ENCODE measurements around the gene FANCC.

Gene FANCC

GRCh38 chr9:95217936-95218335 is 99.6 kb downstream of the FANCC start:
- TF ChIP-seq, protein P1, sequence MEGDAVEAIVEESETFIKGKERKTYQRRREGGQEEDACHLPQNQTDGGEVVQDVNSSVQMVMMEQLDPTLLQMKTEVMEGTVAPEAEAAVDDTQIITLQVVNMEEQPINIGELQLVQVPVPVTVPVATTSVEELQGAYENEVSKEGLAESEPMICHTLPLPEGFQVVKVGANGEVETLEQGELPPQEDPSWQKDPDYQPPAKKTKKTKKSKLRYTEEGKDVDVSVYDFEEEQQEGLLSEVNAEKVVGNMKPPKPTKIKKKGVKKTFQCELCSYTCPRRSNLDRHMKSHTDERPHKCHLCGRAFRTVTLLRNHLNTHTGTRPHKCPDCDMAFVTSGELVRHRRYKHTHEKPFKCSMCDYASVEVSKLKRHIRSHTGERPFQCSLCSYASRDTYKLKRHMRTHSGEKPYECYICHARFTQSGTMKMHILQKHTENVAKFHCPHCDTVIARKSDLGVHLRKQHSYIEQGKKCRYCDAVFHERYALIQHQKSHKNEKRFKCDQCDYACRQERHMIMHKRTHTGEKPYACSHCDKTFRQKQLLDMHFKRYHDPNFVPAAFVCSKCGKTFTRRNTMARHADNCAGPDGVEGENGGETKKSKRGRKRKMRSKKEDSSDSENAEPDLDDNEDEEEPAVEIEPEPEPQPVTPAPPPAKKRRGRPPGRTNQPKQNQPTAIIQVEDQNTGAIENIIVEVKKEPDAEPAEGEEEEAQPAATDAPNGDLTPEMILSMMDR (IDR thresholded peaks at IDR 0.05; ENCODE audit: borderline replicate concordance, control extremely low read depth, extremely low read depth, insufficient read depth, missing control alignments), result no peak

GRCh38 chr9:95215336-95215898 is 102.1 kb downstream of the FANCC start:
- DNase-seq (ENCODE audit: low spot score), result no peak
- TF ChIP-seq, protein P1 (IDR thresholded peaks at IDR 0.05; ENCODE audit: borderline replicate concordance, control extremely low read depth, extremely low read depth, insufficient read depth, missing control alignments), result no peak
- in situ Hi-C loops (cut with MboI; ENCODE audit: low sequenced_read_pairs, unreplicated experiment), result no loop called here

More at GRCh38 chr9:95217936-95218335, 99.6 kb downstream of the FANCC start:
- no peak for DNase-seq (ENCODE audit: low spot score)
- in situ Hi-C loops (cut with MboI; ENCODE audit: low sequenced_read_pairs, unreplicated experiment), result no loop called here

- DNase-seq (ENCODE audit: low spot score), result no peak
- in situ Hi-C loops (cut with MboI; ENCODE audit: low sequenced_read_pairs, unreplicated experiment), result no loop called here
- TF ChIP-seq, protein P1 (IDR thresholded peaks at IDR 0.05; ENCODE audit: borderline replicate concordance, control extremely low read depth, extremely low read depth, insufficient read depth, missing control alignments), result no peak
Measured at GRCh38 chr9:95213117-95213516, 104.4 kb downstream of the FANCC start.

DNA sequence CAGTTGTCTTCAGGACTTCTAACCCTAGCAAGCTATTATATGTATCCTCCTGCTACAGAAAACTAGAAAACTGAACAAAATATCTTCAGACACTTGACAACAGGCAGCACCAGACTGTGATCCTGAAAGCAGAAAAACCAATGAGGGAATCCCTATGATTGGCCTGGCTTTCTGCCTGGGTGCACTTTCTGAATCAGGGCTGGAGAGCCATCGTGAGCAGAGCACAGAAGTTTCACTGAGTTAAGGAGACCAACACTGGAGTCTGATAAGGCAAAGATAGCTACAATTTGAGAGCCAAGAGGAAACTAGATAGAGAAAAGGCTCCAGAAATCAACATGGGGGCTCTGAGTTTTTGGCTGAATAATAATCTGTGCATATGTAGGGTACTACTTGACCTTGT is 106.5 kb downstream of the FANCC start:
- TF ChIP-seq, protein P1 (IDR thresholded peaks at IDR 0.05; ENCODE audit: borderline replicate concordance, control extremely low read depth, extremely low read depth, insufficient read depth, missing control alignments), result no peak
- in situ Hi-C loops (cut with MboI; ENCODE audit: low sequenced_read_pairs, unreplicated experiment), result no loop called here
- no peak for DNase-seq (ENCODE audit: low spot score)

- no peak for DNase-seq (ENCODE audit: low spot score)
- in situ Hi-C loops (cut with MboI; ENCODE audit: low sequenced_read_pairs, unreplicated experiment), result no loop called here
- TF ChIP-seq, protein P1 (IDR thresholded peaks at IDR 0.05; ENCODE audit: borderline replicate concordance, control extremely low read depth, extremely low read depth, insufficient read depth, missing control alignments), result no peak
Measured at GRCh38 chr9:95207403-95207802, 110.1 kb downstream of the FANCC start.

GRCh38 chr9:95206143-95206542 is 111.4 kb downstream of the FANCC start:
- TF ChIP-seq, protein P1 (IDR thresholded peaks at IDR 0.05; ENCODE audit: borderline replicate concordance, control extremely low read depth, extremely low read depth, insufficient read depth, missing control alignments), result no peak
- DNase-seq (ENCODE audit: low spot score), result no peak
- in situ Hi-C loops (cut with MboI; ENCODE audit: low sequenced_read_pairs, unreplicated experiment), result no loop called here
